ENCODE results near the gene CARMIL1. TPM values are rescaled to one million over a fixed set of nuclear protein-coding genes. Genes with fewer than 3 reads are reported as not detected.
A peak's percentile ranks its signal among the peaks of the same experiment; 100 is the strongest.

The CARMIL1 gene
- polyA plus RNA-seq, 3 donors = 87.4 to 143 (median 115) TPM

DNA sequence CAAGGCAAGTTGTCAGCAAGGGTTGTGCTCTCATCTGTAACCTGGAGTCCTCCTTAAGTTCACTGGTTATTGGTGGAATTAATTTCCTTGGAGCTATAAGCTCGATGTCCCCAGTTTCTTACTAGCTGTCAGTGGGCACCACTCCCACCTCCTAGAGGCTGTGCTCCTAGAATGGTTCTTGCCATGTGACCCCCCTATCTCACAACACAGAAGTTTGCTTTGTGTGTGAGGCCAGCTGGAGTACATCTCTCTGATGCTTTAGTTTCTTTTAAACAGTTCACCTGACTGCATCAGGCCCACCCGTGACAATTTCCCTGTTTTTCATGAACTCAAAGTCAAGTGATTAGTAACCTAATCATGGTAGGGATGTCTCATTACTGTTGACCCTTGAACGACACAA, 193.7 kb downstream of the CARMIL1 start:
- DNase-seq = no peak

DNA sequence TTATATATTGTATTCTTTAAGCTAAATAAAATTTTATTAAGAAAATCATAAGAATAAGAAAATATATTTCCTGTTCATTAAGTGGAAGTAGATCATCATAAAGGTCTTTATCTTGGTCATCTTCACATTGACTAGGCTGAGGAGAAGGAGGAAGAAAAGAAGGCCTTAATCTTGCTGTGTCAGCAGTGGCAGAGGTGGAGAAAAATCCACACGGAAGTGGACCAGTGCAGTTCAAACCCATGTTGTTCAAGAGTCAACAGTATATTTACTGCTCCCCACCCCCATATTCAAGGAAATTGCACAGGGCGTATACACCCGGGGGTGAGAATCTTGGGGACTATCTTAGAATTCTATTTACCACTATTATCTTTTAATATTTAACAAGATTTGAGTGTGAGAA, 194.3 kb downstream of the CARMIL1 start:
- DNase-seq = no peak

DNA sequence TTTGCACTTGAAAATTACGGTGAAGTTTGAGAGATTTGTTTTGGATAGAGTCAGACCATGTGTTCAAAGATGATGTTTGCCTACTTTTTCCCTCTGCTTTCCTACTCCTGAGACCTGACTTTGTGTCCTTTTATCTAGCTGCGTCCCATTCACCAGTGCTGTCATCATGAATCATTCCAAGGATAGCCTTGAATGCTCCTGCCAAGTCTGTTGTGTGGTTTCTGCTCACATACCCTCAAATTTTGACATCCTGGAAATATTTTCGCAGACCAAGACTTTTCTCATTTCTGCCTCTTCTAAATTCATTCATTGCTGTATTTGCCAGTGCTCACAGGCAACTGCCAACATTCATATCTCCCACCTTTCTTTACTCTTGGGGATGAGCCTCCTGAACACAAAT, 197.0 kb downstream of the CARMIL1 start:
- no peak for DNase-seq

DNA sequence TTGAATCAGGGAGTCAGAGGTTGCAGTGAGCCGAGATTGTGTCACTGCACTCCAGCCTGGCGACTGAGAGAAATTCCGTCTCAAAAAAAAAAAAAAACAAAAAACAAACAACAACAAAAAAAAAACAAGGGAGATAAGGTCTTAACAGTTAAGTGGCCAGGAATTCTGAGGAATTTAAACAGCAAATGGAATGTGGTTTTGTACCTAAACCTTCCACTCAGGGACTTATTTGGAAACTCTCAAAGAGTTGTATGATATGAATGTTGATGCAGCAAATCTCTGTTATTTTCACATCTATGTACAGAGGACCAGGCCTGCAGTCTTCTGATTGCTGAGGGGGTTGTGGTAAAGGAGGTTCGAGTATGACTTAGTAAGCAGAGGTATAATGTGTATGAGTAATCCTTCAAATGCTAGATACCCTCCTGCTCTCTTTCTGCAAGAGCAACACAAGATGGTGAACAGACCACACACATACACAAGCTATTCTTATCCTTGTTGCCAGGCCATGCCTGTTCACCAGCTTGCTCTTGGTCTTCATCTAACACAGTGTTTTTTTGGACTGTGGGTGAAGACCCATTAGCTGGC, 197.9 kb downstream of the CARMIL1 start:
- no peak for DNase-seq

GRCh38 chr6:25478973-25479372, 199.8 kb downstream of the CARMIL1 start:
- DNase-seq = no peak

- DNase-seq = no peak
These were observed 202.1 kb downstream of the CARMIL1 start for GRCh38 chr6:25481267-25481666.

DNA sequence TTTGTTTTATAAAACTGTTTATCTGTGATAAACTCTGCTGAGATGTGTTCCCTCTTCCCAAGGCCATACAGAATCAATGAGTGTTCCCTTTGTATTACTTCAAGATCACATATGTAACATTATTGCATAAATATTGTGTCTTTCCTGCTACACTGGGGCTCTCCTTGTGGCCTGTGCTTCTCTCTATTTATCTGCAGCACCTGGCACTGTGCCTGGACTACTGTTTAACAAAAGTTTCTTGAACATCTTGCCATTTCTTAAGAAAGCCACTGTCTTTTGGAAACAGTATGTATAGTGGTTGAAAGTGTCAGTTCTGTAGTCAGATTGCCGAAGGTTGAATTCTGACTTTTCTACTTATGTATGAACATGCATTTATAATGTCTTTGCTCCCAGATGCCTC, 203.8 kb downstream of the CARMIL1 start:
- no peak for DNase-seq

DNA sequence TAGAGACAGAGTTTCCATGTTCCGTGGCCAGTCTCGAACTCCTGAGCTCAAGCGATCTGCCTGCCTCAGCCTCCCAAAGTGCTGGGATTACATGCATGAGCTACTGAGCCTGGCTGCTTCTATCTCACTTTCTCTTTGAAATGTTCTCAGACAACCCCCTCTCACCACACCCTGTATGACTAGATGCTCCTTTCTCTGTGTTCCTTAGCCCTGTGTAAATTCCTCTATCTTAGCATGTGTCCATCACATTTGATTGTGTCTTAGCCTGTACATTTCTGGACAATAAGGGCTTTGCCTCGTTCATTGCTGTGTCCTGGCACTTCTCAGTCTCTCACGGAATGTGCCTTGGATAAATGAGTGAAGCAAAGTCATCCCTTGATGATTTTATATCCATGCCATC, 204.8 kb downstream of the CARMIL1 start:
- DNase-seq = no peak

DNA sequence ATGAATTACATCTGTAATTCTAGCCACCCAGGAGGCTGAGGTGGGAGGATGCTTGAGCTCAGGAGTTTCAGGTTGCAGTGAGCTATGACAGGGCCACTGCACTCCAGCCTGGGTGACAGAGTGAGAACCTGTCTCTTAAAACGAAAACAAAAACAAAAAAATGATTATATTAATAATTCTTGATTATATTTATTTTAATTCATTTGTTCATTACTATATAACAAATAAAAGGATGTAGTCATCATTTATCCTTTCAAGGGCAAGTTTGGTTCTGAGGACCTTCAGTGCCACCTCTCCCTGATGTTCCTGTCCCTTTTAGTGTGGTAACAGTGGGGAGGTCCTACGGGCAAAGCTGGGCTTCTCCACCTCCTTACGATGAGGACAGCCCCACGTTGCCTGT, 205.7 kb downstream of the CARMIL1 start:
- no peak for DNase-seq

DNA sequence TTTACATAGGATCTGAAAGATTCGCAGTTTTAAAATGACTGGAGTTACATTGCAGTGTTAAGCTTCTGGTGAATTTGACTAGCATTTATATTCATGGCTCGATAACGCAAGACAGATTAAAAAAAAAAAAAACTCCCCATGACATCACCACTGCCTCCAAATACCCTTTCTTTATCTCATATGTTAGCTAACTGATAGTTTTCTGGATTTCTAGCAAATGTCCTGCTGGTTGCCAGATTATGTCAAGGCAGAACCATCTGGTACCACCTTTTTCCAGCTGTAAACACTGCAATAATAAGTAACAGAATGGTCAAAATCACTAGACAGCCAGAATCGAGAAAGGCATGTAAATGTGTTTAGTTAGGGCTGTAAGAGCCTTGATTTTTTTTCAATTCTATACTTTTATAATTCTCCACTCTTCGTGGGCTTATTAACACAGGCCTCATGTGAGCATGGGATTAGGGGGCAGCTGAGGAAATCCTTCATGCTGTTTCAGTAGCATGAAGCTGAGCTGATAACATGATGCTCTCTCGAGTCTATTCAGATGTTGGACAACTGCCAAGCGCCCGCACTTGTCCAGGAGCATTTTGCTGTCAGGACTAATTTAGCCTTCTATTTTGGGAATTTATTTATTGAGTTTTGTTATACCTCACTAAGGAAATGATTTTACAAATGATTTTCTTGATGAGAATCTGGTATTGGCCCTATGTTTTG, 206.8 kb downstream of the CARMIL1 start:
- DNase-seq = no peak

DNA sequence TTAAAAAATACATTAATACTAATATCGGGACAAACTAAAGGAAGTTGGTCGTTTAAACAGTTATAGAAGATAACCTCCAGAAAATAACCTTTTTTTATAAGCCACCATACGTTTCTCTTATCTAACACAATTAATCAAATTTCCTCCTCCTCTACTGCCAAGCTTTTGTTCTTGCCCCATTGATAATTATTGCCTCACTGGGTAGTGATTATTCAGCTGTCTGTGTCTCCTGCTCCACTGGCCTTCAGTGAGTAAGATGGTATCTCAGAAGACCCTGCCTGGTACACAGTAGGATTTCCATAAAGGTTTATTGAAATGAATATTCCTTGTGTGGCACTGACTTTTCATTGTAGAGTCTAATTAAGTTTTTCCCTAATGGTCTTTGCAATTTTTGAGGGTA, 207.4 kb downstream of the CARMIL1 start:
- DNase-seq = no peak

- DNase-seq = no peak
These were observed 207.8 kb downstream of the CARMIL1 start for GRCh38 chr6:25487012-25487411.

DNA sequence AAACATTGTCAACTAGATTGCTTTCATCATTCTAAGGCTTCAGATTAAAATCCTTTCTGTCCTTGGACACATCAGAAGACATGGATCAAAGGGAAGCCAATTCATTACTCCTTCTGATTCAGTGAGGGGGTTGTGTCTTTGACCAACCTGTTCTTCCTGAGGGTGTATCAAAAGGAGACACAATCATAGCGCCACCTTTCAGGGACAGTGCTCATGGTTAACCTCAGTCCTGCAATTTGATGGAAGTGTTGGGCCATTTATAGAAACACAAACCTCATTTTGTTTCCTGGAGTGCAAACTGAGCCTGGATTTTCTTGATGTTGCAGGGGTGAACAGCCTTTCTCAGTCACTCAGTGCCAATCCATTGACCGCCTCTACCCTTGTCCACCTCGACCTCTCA, 209.0 kb downstream of the CARMIL1 start:
- DNase-seq = no peak

DNA sequence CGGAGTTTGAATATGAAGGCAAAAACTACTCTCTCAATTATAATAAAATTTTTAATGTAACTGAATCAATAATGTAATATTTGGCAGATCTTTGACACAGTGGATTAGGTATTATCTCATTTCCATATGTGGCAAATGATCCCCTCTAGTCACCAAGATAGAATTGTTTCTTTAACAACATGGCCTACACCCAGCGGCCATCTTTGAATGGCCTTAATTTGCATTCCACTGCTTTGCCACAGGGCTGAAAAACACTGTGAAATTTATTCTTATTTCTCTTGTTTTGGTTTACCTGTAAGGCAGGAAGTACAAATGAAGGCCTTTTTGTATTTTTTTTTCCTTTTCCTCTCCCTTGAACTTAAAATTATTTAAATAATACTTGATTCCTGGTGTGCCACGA, 210.2 kb downstream of the CARMIL1 start:
- no peak for DNase-seq

DNA sequence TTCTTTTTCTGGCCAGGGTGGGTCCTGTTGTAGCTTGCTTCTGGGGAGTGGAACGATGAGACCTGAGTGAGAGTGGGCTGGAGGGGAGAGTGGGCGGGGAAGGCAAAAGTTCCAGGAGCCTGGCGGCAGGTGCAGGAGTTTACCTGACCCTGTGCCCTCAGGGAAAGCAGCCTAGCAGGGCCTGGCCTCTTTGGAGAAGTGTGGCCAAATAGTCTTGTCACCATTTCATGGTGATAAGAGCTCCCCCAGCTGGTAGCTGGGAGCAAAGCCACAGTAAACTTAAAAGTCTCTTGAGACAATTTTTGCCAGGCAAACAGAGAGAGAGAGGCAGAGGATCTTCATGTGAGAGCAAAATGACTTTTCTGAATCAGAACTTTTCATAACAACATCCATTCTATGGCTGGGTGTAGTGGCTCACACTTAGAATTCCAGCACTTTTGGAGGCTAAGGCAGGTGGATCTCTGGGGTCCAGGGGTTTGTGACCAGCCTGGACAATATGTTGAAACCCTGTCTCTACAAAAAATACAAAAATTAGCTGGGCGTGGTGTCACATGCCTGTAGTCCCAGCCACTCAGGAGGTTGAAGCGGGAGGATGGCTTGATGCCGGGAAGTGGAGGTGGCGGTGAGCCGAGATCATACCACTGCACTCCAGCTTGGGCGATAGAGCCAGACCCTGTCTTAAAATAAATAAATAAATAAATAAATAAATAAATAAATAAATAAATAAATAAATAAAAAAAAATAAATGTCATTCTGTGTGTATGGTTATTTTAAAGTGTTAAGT, 211.0 kb downstream of the CARMIL1 start:
- DNase-seq = peak; percentile 76

GRCh38 chr6:25492951-25493350, 213.8 kb downstream of the CARMIL1 start:
- DNase-seq = no peak

DNA sequence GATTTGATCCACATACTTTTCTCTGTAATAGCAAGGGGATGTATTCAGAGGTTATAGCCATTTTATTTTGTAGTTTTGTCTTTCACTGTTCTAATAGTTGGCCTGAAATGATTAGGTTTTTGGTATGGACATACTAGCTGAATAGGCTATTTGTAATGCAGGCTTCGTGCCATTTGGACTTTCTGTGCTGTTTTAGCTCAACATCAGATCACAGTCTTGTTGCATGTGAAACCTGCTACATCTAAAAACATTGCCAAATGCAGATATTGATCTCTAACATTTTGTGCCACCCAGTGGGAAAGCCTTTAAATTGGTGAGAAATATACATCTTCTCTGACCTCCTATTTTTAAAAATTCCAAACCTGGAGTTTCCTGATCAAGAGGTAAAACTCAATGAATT, 215.3 kb downstream of the CARMIL1 start:
- DNase-seq = no peak

- DNase-seq = no peak
These were observed 218.3 kb downstream of the CARMIL1 start for GRCh38 chr6:25497383-25498040.

DNA sequence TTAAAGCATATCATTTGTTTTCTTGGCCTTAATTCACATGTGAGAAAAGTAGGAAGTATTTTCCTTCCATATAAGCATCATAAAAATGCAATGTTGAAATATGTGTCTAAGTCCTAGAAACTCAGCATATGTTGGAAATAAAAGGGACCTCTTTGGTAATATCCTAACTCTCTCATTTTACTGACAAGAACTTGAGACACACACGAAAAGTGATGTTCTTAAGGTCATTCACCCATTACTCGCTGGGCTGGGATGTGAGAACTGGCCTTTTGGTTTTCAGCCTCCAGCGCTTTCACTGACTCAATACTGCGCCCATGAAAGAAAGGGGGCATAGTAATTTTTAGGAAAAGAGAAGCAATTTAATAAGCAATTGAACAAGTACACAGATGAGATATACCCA, 219.3 kb downstream of the CARMIL1 start:
- no peak for DNase-seq

GRCh38 chr6:25499615-25500235, 220.6 kb downstream of the CARMIL1 start:
- no peak for DNase-seq

DNA sequence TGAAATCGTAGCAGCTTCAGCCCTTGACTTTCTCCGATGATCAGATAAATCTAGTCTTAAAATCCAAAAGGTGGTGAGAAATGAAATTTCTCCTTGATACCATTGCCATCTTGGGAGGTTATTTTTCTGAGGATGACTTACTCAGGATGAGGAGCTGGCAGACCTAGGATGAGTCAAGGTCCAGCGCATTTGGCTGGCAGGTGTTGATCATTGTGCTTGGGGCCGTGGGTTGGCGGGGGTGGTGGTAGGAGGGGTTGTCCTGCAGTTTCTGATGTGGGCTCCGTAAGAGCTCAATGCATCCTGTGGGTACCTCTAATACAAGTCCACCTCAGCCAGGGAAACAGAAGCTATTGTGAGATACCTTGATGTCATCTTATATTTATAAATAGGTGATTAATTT, 224.5 kb downstream of the CARMIL1 start:
- no peak for DNase-seq

GRCh38 chr6:25504661-25505060, 225.5 kb downstream of the CARMIL1 start:
- no peak for DNase-seq
